ENCODE results near the gene ROR2. TPM values are rescaled to one million over a fixed set of nuclear protein-coding genes. Genes with fewer than 3 reads are reported as not detected.
A peak's percentile ranks its signal among the peaks of the same experiment; 100 is the strongest.

The ROR2 gene
- total RNA-seq, 1 donor, result 13.8 TPM

DNA sequence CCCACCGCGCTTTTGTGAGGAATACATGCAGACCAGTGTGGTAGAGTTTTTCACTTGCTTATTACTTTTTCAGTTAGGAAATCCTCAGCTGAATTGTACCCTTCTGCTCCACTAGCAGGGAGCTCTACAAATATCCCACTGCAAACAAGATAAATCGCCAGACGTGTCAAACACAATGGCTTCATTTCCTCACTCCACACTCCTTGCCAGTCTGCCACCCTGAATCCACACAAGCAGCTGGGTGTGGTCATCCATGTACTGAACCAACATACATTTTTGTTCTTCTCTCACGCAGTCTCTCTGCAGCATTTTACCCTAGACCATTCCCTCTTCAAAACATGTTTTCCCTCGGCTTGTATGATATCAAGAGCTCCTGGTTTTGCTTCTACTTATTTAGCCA lies 3.7 kb upstream of the ROR2 start:
- H3K4me1 ChIP-seq (ENCODE audit: insufficient read depth, low read length), result peaks cover 13% of the 10 kb centered on the region
- TF ChIP-seq, protein P1, sequence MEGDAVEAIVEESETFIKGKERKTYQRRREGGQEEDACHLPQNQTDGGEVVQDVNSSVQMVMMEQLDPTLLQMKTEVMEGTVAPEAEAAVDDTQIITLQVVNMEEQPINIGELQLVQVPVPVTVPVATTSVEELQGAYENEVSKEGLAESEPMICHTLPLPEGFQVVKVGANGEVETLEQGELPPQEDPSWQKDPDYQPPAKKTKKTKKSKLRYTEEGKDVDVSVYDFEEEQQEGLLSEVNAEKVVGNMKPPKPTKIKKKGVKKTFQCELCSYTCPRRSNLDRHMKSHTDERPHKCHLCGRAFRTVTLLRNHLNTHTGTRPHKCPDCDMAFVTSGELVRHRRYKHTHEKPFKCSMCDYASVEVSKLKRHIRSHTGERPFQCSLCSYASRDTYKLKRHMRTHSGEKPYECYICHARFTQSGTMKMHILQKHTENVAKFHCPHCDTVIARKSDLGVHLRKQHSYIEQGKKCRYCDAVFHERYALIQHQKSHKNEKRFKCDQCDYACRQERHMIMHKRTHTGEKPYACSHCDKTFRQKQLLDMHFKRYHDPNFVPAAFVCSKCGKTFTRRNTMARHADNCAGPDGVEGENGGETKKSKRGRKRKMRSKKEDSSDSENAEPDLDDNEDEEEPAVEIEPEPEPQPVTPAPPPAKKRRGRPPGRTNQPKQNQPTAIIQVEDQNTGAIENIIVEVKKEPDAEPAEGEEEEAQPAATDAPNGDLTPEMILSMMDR (IDR thresholded peaks at IDR 0.05; ENCODE audit: extremely low read depth, low read depth, low read length), result no peak
- no peak overlapping the region for H3K4me2 ChIP-seq (ENCODE audit: insufficient read depth, low read length)
- no peaks in the 10 kb centered on the region for H3K36me3 ChIP-seq (ENCODE audit: insufficient read depth, low read length)
- H3K27me3 ChIP-seq (ENCODE audit: insufficient read depth, low read length), result peaks cover 37% of the 10 kb centered on the region
- peaks cover 5% of the 10 kb centered on the region for H3K9me3 ChIP-seq (ENCODE audit: low read depth, low read length)
- no peak for DNase-seq (ENCODE audit: insufficient read length, low spot score, missing footprints)
- no peak overlapping the region for H3K4me3 ChIP-seq (ENCODE audit: insufficient read depth, low read length)
- no peak overlapping the region for H2AFZ ChIP-seq (ENCODE audit: low read length)
- no peaks in the 10 kb centered on the region for H3K79me2 ChIP-seq (ENCODE audit: insufficient read depth, low read length)
- H4K20me1 ChIP-seq (ENCODE audit: insufficient read depth, low read length), result no peaks in the 10 kb centered on the region
- no peak overlapping the region for H3K27ac ChIP-seq (ENCODE audit: low read depth, low read length)

DNA sequence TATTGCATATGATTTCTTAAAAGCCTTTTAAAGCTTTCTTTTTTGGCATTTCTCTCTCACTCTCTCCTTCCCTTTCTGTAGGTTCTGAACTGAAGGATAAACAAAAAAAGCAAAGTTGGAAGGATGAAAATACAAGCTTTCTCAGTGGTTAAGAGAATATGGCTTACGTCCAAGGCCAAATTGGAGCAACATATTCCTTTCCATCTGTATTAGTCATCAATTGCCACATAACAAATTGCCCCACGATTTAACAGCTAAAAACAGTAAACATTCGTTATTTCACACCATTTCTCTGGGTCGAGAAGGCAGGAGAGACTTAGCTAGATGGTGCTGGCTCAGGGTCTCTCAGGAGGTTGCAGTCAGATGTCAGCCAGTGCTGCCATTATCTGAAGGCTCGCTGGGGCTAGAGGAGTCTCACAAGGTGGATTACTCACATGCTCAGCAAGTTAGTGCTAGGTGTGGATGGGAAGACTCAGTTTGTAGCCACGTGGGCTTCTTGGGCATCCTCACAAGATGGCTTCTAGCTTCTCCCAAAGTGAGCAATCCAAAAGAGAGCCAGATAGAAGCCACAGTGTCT lies 2.0 kb upstream of the ROR2 start:
- H3K4me2 ChIP-seq (ENCODE audit: insufficient read depth, low read length), result no peak overlapping the region
- no peak overlapping the region for H3K27ac ChIP-seq (ENCODE audit: low read depth, low read length)
- peaks cover 53% of the 10 kb centered on the region for H3K27me3 ChIP-seq (ENCODE audit: insufficient read depth, low read length)

DNA sequence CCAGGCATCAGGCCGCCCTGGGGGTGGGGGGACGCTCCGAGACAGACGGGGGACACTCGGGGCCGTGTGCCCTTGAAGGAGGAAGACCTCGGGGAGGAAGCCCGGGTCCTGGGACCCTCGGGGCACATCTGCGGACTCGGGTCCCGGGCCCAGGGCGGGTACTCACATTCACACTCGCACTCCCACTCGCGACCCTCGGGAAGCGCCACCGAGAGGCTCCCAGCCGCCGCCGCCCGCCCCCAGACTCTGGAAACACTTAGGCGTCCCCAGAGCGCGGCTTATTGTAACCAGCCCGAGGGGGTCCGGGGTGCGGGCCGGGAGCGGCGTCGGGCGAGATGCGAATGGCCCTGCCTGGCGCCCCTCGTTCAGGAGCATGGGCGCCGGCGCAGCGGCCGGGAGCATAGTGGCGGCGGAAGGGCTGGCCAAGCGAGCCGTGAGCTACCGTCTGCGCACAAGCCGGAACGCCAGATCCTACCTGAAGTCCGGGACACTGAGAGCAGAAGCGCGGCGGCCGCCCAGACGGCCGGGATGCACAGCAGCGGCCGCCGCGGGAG lies 559 bp downstream of the ROR2 start:
- Histone ChIP-seq H3K27me3 (ENCODE audit: insufficient read depth, low read length) (peaks cover 79% of the 10 kb centered on the region), H3K36me3 (ENCODE audit: insufficient read depth, low read length) (no peaks in the 10 kb centered on the region), H4K20me1 (ENCODE audit: insufficient read depth, low read length) (no peaks in the 10 kb centered on the region), H3K4me3 (ENCODE audit: insufficient read depth, low read length) (peak overlapping the region; percentile 66), H2AFZ (ENCODE audit: low read length) (no peak overlapping the region), H3K4me2 (ENCODE audit: insufficient read depth, low read length) (no peak overlapping the region), H3K9me3 (ENCODE audit: low read depth, low read length) (peaks cover 5% of the 10 kb centered on the region), H3K79me2 (ENCODE audit: insufficient read depth, low read length) (no peaks in the 10 kb centered on the region), H3K4me1 (ENCODE audit: insufficient read depth, low read length) (peaks cover 2% of the 10 kb centered on the region), H3K27ac (ENCODE audit: low read depth, low read length) (no peak overlapping the region)
- TF ChIP-seq, protein P1 (IDR thresholded peaks at IDR 0.05; ENCODE audit: extremely low read depth, low read depth, low read length), result no peak
- DNase-seq (ENCODE audit: insufficient read length, low spot score, missing footprints), result no peak

More for the DNA sequence above, 2.0 kb upstream of the ROR2 start:
- Histone ChIP-seq H3K9me3 (ENCODE audit: low read depth, low read length) (peaks cover 5% of the 10 kb centered on the region), H2AFZ (ENCODE audit: low read length) (no peak overlapping the region), H4K20me1 (ENCODE audit: insufficient read depth, low read length) (no peaks in the 10 kb centered on the region), H3K79me2 (ENCODE audit: insufficient read depth, low read length) (no peaks in the 10 kb centered on the region), H3K36me3 (ENCODE audit: insufficient read depth, low read length) (no peaks in the 10 kb centered on the region), H3K4me3 (ENCODE audit: insufficient read depth, low read length) (no peak overlapping the region), H3K4me1 (ENCODE audit: insufficient read depth, low read length) (peaks cover 13% of the 10 kb centered on the region)
- DNase-seq (ENCODE audit: insufficient read length, low spot score, missing footprints), result no peak
- TF ChIP-seq, protein P1 (IDR thresholded peaks at IDR 0.05; ENCODE audit: extremely low read depth, low read depth, low read length), result no peak

DNA sequence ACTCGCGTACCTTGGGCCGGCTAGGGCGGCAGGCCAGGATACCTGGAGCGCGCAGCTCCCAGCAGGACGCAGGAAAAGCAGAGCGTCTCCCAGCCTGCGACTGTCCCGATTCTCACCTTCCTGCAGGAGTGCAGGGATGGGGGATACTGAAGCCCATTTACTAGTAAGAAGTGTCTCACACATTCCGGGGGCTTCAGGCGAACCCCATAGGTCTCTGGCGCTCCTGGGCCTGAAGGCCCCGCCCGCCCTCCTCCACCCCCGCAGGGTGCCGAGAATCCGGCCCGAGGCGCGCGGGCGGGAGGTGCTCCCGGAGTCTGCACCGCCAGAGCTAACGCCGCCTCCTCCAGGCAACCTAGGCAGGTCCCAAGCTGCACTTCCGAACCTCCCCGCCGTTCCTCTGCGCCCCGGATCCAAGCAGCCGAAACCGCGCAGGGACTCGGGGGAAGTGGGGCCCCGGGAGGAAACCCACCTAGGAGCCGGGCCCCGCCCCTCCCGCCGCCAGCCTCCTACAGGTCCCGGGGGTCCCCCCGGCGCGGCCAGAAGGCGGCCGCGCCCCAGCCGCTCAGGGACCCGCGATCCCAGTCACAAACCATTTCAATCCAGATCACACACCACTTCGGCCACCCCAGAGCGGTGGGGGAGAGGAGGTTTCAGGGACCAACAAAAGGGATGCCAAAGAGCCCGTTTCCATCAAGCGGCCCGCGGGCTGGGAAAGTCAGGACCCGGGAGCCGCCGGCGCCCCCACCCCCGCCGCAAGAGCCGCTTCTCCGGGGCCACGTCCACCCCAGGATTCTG lies 1.2 kb downstream of the ROR2 start:
- no peak overlapping the region for H3K27ac ChIP-seq (ENCODE audit: low read depth, low read length)
- no peaks in the 10 kb centered on the region for H3K79me2 ChIP-seq (ENCODE audit: insufficient read depth, low read length)
- TF ChIP-seq, protein P1 (IDR thresholded peaks at IDR 0.05; ENCODE audit: extremely low read depth, low read depth, low read length), result no peak
- no peaks in the 10 kb centered on the region for H3K4me1 ChIP-seq (ENCODE audit: insufficient read depth, low read length)
- peak overlapping the region; percentile 39 for H3K4me3 ChIP-seq (ENCODE audit: insufficient read depth, low read length)
- peaks cover 86% of the 10 kb centered on the region for H3K27me3 ChIP-seq (ENCODE audit: insufficient read depth, low read length)
- no peaks in the 10 kb centered on the region for H3K36me3 ChIP-seq (ENCODE audit: insufficient read depth, low read length)
- H3K4me2 ChIP-seq (ENCODE audit: insufficient read depth, low read length), result peak overlapping the region; percentile 32
- peaks cover 5% of the 10 kb centered on the region for H3K9me3 ChIP-seq (ENCODE audit: low read depth, low read length)
- DNase-seq (ENCODE audit: insufficient read length, low spot score, missing footprints), result no peak
- H2AFZ ChIP-seq (ENCODE audit: low read length), result no peak overlapping the region
- H4K20me1 ChIP-seq (ENCODE audit: insufficient read depth, low read length), result no peaks in the 10 kb centered on the region

Measured in osteoblast (primary cell).